ENCODE results near the gene FOXC1.

FOXC1 gene

GRCh38 chr6:1609648-1610496, at the start of gene FOXC1:
FOXC1 (plus strand) TSS chr6:1609915; CDS start chr6:1610446, 531 bp downstream.
- DNase-seq: no peak

- no peak for DNase-seq
Measured at GRCh38 chr6:1560281-1561058, 49.2 kb upstream of the FOXC1 start.

GRCh38 chr6:1561355-1561754, 48.4 kb upstream of the FOXC1 start:
- DNase-seq: no peak

- no peak for DNase-seq
Measured at GRCh38 chr6:1562171-1562955, 47.4 kb upstream of the FOXC1 start.

GRCh38 chr6:1569377-1569776, 40.3 kb upstream of the FOXC1 start:
- no peak for DNase-seq

- DNase-seq: no peak
Measured at GRCh38 chr6:1570848-1571247, 38.9 kb upstream of the FOXC1 start.

GRCh38 chr6:1572892-1573291, 36.8 kb upstream of the FOXC1 start:
- DNase-seq: no peak

- DNase-seq: no peak
Measured at GRCh38 chr6:1574083-1574761, 35.5 kb upstream of the FOXC1 start.

- no peak for DNase-seq
Measured at GRCh38 chr6:1574890-1575209, 34.9 kb upstream of the FOXC1 start.

GRCh38 chr6:1575210-1576041, 34.3 kb upstream of the FOXC1 start:
- no peak for DNase-seq

GRCh38 chr6:1576166-1576565, 33.5 kb upstream of the FOXC1 start:
- no peak for DNase-seq

GRCh38 chr6:1576711-1577110, 33.0 kb upstream of the FOXC1 start:
- DNase-seq: no peak

GRCh38 chr6:1577146-1577680, 32.5 kb upstream of the FOXC1 start:
- DNase-seq: no peak

GRCh38 chr6:1577896-1578745, 31.6 kb upstream of the FOXC1 start:
- DNase-seq: no peak

GRCh38 chr6:1579096-1579495, 30.6 kb upstream of the FOXC1 start:
- DNase-seq: no peak

- no peak for DNase-seq
Measured at GRCh38 chr6:1580109-1580508, 29.6 kb upstream of the FOXC1 start.

GRCh38 chr6:1580585-1580984, 29.1 kb upstream of the FOXC1 start:
- DNase-seq: no peak

- DNase-seq: no peak
Measured at GRCh38 chr6:1581120-1581991, 28.4 kb upstream of the FOXC1 start.

- DNase-seq: no peak
Measured at GRCh38 chr6:1584146-1584545, 25.6 kb upstream of the FOXC1 start.
